Uterus (tissue), 2 donors: ENCODE measurements around the gene TBC1D3I.
"Not testable (repeated sequence)": the region's sequence is repeated elsewhere in the genome, so short reads cannot be mapped to it uniquely, and the experiment has no call there.

Experiments used
- POLR2A ChIP-seq, 2 donors: fragments of 450-650 bp; IDR thresholded peaks; one replicate each; pipeline ENCODE4 v1.6.1; 2016; ENCODE audit warnings: antibody characterized with exemption in 2 of 2, mild to moderate bottlenecking in 1 of 2, moderate library complexity in 1 of 2
- TF ChIP-seq, protein P1 (sequence below), 4 experiments: fragments of 200-600 bp in 2 of 4; fragments of 450-650 bp in 2 of 4; sonication (generic) in 2 of 4; IDR thresholded peaks; one replicate each; pipeline ENCODE4 v1.5.1; 2016 to 2019; ENCODE audit warnings: antibody characterized with exemption in 4 of 4, mild to moderate bottlenecking in 2 of 4, moderate library complexity in 1 of 4

- TF ChIP-seq, protein P1, sequence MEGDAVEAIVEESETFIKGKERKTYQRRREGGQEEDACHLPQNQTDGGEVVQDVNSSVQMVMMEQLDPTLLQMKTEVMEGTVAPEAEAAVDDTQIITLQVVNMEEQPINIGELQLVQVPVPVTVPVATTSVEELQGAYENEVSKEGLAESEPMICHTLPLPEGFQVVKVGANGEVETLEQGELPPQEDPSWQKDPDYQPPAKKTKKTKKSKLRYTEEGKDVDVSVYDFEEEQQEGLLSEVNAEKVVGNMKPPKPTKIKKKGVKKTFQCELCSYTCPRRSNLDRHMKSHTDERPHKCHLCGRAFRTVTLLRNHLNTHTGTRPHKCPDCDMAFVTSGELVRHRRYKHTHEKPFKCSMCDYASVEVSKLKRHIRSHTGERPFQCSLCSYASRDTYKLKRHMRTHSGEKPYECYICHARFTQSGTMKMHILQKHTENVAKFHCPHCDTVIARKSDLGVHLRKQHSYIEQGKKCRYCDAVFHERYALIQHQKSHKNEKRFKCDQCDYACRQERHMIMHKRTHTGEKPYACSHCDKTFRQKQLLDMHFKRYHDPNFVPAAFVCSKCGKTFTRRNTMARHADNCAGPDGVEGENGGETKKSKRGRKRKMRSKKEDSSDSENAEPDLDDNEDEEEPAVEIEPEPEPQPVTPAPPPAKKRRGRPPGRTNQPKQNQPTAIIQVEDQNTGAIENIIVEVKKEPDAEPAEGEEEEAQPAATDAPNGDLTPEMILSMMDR (IDR thresholded peaks at IDR 0.05), result not testable (repeated sequence)
- not testable (repeated sequence) for TF ChIP-seq POLR2A (IDR thresholded peaks at IDR 0.05)
Measured at GRCh38 chr17:36220737-36221580, 43.4 kb downstream of the TBC1D3I start.
